Epithelial cell of esophagus (primary cell): ENCODE data around the gene SRPX.

Experiments
- DNase-seq: peaks from one replicate; pipeline ENCODE4 v3.0.0; 2010; ENCODE audit warnings: low read depth
- H3K4me3 ChIP-seq: 2 replicates; pipeline ENCODE4 v1.5.1; 2011; ENCODE audit warnings: mild to moderate bottlenecking, low read length, control low read depth
- CTCF ChIP-seq: IDR thresholded peaks from 2 replicates; pipeline ENCODE4 v1.5.1; 2011; ENCODE audit warnings: low read depth, mild to moderate bottlenecking, low read length, control low read depth, inconsistent platforms; ENCODE audit not compliant: insufficient read depth; ENCODE audit errors: missing control alignments

Gene SRPX, protein sequence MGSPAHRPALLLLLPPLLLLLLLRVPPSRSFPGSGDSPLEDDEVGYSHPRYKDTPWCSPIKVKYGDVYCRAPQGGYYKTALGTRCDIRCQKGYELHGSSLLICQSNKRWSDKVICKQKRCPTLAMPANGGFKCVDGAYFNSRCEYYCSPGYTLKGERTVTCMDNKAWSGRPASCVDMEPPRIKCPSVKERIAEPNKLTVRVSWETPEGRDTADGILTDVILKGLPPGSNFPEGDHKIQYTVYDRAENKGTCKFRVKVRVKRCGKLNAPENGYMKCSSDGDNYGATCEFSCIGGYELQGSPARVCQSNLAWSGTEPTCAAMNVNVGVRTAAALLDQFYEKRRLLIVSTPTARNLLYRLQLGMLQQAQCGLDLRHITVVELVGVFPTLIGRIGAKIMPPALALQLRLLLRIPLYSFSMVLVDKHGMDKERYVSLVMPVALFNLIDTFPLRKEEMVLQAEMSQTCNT

DNA sequence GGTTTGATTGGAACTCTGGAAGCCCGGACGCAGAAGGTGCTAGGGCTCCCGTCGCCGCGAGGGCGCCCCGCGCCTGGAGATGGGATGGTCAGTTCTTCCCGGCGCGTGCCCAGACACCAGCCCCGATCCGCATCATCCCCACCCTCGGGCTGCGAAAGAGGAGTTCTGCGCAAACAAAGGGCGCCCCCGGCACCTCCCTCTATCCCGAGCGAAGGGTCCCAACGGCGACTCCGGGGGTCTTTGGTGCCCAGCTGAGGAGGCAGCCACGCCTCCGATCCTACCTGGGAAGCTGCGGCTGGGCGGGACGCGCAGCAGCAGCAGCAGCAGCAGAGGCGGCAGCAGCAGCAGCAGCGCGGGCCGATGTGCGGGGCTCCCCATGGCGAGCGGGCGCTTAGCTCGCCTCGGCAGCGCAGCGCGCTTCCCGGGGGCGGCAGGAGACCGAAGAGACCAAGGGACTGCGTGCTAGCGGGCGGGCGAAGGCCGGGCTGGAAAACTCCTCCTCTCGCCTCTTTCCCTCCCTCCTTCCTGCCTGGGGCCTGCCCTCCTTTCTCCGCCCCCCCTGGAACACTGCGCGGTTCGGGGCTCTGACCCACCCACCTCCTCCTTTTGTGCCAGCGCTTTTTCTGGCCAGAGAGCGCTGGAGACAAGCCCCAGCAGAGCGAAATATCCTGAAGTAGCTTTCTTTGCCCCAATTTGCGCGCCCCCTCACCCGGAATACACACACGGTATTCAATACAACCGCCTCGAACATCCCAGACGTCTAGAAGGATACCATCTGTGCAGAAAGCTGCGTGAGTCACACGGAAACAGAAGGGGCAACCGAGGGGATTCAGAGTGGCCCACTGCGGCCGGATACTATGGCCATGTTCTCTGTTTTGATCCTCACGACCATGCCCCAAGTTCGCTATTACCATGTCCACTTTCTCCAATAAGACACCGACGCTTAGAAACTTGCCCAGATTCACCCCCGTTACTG lies at the start of gene SRPX:
SRPX (minus strand) TSS at position 457 of the 976 bp plus-strand sequence; CDS start at position 378, 79 bp downstream.
- peak; percentile 19 for DNase-seq
- no peak for TF ChIP-seq CTCF
- peak within 1 kb of the TSS; percentile 48 for H3K4me3 ChIP-seq

- H3K4me3 ChIP-seq: no peak overlapping the region
- TF ChIP-seq CTCF: no peak
- no peak for DNase-seq
These were observed 47.3 kb upstream of the SRPX start for GRCh38 chrX:38268011-38268410.

GRCh38 chrX:38262715-38263620 lies 42.3 kb upstream of the SRPX start:
- no peak for TF ChIP-seq CTCF
- H3K4me3 ChIP-seq: no peak overlapping the region
- DNase-seq: no peak

DNA sequence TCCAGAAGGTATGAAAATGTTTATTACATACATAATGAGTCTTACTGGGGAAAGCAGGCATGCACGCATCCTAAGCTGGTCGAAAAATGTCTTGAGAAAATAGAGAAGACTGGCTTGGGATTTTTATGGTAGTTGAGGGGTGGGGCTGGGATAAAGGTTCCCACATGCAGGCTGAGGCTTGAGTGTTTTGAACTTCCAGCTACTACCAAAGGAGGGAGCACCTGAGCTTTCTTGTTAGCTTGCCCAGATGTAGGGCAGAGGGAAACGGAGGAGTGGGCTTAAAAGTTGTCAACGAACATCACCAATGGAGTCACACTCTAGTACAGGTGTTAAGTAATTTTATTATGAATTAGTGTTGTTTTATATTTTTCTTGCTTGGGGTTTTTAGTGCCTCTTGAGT lies 39.6 kb upstream of the SRPX start:
- no peak overlapping the region for H3K4me3 ChIP-seq
- peak; percentile 41 for DNase-seq
- peak; percentile 61 for TF ChIP-seq CTCF

GRCh38 chrX:38256019-38256418 lies 35.3 kb upstream of the SRPX start:
- H3K4me3 ChIP-seq: no peak overlapping the region
- DNase-seq: no peak
- TF ChIP-seq CTCF: no peak

DNA sequence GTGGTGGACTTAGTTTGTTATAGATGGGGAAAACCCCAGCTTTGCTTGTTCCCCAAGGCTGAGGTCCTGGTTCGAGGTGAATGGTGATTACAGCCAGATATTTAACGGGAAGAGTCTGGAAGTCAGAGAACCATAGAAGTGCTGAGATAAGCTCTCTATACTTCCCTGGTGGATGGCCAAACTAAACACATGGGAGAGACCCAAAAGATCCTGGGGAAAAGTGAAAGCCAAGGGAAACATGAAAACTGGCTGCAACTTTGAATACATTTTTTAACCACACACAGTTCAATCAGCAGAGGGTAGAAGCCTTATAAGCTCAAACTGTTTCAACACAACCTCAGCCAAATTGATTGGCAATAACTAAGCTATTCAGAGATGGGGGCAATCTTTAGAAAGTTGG lies 29.3 kb upstream of the SRPX start:
- DNase-seq: no peak
- no peak for TF ChIP-seq CTCF

More for the DNA sequence above, 29.3 kb upstream of the SRPX start:
- no peak overlapping the region for H3K4me3 ChIP-seq
